Measurements from ENCODE around the gene GUCD1. TPM values are rescaled to one million over a fixed set of nuclear protein-coding genes. Genes with fewer than 3 reads are reported as not detected.

Gene GUCD1
- total RNA-seq, 1 donor from 2014 or later = 77.7 TPM

GRCh38 chr22:24550902-24551435, 4.0 kb downstream of the GUCD1 start:
- DNase-seq (ENCODE audit: low read depth) = no peak
- Mint-ChIP-seq H3K4me1 (ENCODE audit: low read depth, unreplicated experiment) (peaks cover 18% of the 10 kb centered on the region), H3K4me3 (ENCODE audit: unreplicated experiment) (peak overlapping the region; percentile 60), H3K27me3 (ENCODE audit: low read depth, unreplicated experiment) (no peaks in the 10 kb centered on the region), H3K27ac (ENCODE audit: unreplicated experiment) (peak overlapping the region; percentile 36), H3K9me3 (ENCODE audit: unreplicated experiment) (no peaks in the 10 kb centered on the region), H3K36me3 (ENCODE audit: low read depth, unreplicated experiment) (peaks cover 14% of the 10 kb centered on the region)
- no peak overlapping the region for H3K27ac ChIP-seq (ENCODE audit: low read depth, low read length)
- no peak for FAIRE-seq
- TF ChIP-seq EZH2 (IDR thresholded peaks at IDR 0.05; ENCODE audit: insufficient read depth, low read length) = no peak
- no peak overlapping the region for H3K4me3 ChIP-seq (ENCODE audit: insufficient read depth, low read depth, low read length)
- peaks cover 8% of the 10 kb centered on the region for H3K36me3 ChIP-seq (ENCODE audit: insufficient read depth, low read length)
- peaks cover 64% of the 10 kb centered on the region for H4K20me1 ChIP-seq (ENCODE audit: insufficient read depth, low read length)
- H3K9ac ChIP-seq (ENCODE audit: low read length) = no peak overlapping the region
- no peaks in the 10 kb centered on the region for H3K27me3 ChIP-seq (ENCODE audit: insufficient read depth, low read length)
- peaks cover 63% of the 10 kb centered on the region for H3K79me2 ChIP-seq (ENCODE audit: insufficient read depth, low read length)
- peaks cover 10% of the 10 kb centered on the region for H3K4me1 ChIP-seq (ENCODE audit: insufficient read depth, low read length)
- H2AFZ ChIP-seq (ENCODE audit: low read depth, low read length) = no peak overlapping the region
- H3K9me3 ChIP-seq (ENCODE audit: insufficient read depth, low read depth, low read length) = no peaks in the 10 kb centered on the region
- no peak overlapping the region for H3K4me2 ChIP-seq (ENCODE audit: low read length)

GRCh38 chr22:24550028-24550901, 4.7 kb downstream of the GUCD1 start:
- peak overlapping the region; percentile 9 for H3K27ac Mint-ChIP-seq (ENCODE audit: unreplicated experiment)
- H3K36me3 ChIP-seq (ENCODE audit: insufficient read depth, low read length) = peaks cover 8% of the 10 kb centered on the region
- H3K9ac ChIP-seq (ENCODE audit: low read length) = no peak overlapping the region
- no peak for TF ChIP-seq EZH2 (IDR thresholded peaks at IDR 0.05; ENCODE audit: insufficient read depth, low read length)
- TF ChIP-seq, protein P1, sequence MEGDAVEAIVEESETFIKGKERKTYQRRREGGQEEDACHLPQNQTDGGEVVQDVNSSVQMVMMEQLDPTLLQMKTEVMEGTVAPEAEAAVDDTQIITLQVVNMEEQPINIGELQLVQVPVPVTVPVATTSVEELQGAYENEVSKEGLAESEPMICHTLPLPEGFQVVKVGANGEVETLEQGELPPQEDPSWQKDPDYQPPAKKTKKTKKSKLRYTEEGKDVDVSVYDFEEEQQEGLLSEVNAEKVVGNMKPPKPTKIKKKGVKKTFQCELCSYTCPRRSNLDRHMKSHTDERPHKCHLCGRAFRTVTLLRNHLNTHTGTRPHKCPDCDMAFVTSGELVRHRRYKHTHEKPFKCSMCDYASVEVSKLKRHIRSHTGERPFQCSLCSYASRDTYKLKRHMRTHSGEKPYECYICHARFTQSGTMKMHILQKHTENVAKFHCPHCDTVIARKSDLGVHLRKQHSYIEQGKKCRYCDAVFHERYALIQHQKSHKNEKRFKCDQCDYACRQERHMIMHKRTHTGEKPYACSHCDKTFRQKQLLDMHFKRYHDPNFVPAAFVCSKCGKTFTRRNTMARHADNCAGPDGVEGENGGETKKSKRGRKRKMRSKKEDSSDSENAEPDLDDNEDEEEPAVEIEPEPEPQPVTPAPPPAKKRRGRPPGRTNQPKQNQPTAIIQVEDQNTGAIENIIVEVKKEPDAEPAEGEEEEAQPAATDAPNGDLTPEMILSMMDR (IDR thresholded peaks at IDR 0.05; ENCODE audit: insufficient read depth, low read depth, low read length) = no peak
- H3K27ac ChIP-seq (ENCODE audit: low read depth, low read length) = no peak overlapping the region
- no peaks in the 10 kb centered on the region for H3K27me3 Mint-ChIP-seq (ENCODE audit: low read depth, unreplicated experiment)
- H3K4me3 ChIP-seq (ENCODE audit: insufficient read depth, low read depth, low read length) = no peak overlapping the region
- H3K4me1 ChIP-seq (ENCODE audit: insufficient read depth, low read length) = peaks cover 11% of the 10 kb centered on the region
- H3K9me3 Mint-ChIP-seq (ENCODE audit: unreplicated experiment) = no peaks in the 10 kb centered on the region
- peaks cover 14% of the 10 kb centered on the region for H3K36me3 Mint-ChIP-seq (ENCODE audit: low read depth, unreplicated experiment)
- H3K27me3 ChIP-seq (ENCODE audit: insufficient read depth, low read length) = no peaks in the 10 kb centered on the region
- H3K9me3 ChIP-seq (ENCODE audit: insufficient read depth, low read depth, low read length) = no peaks in the 10 kb centered on the region
- no peak for FAIRE-seq
- peaks cover 18% of the 10 kb centered on the region for H3K4me1 Mint-ChIP-seq (ENCODE audit: low read depth, unreplicated experiment)
- no peak overlapping the region for H3K4me2 ChIP-seq (ENCODE audit: low read length)
- no peak for DNase-seq (ENCODE audit: low read depth)
- H4K20me1 ChIP-seq (ENCODE audit: insufficient read depth, low read length) = peaks cover 66% of the 10 kb centered on the region
- H3K79me2 ChIP-seq (ENCODE audit: insufficient read depth, low read length) = peaks cover 61% of the 10 kb centered on the region
- H3K4me3 Mint-ChIP-seq (ENCODE audit: unreplicated experiment) = no peak overlapping the region
- H2AFZ ChIP-seq (ENCODE audit: low read depth, low read length) = no peak overlapping the region

- Histone ChIP-seq H3K27me3 (ENCODE audit: insufficient read depth, low read length) (no peaks in the 10 kb centered on the region), H3K4me1 (ENCODE audit: insufficient read depth, low read length) (peaks cover 12% of the 10 kb centered on the region), H4K20me1 (ENCODE audit: insufficient read depth, low read length) (peaks cover 75% of the 10 kb centered on the region), H3K9ac (ENCODE audit: low read length) (no peak overlapping the region), H3K79me2 (ENCODE audit: insufficient read depth, low read length) (peaks cover 50% of the 10 kb centered on the region), H2AFZ (ENCODE audit: low read depth, low read length) (no peak overlapping the region), H3K9me3 (ENCODE audit: insufficient read depth, low read depth, low read length) (no peaks in the 10 kb centered on the region), H3K27ac (ENCODE audit: low read depth, low read length) (no peak overlapping the region), H3K36me3 (ENCODE audit: insufficient read depth, low read length) (peaks cover 8% of the 10 kb centered on the region), H3K4me2 (ENCODE audit: low read length) (no peak overlapping the region), H3K4me3 (ENCODE audit: insufficient read depth, low read depth, low read length) (no peak overlapping the region)
- no peaks in the 10 kb centered on the region for H3K27me3 Mint-ChIP-seq (ENCODE audit: low read depth, unreplicated experiment)
- DNase-seq (ENCODE audit: low read depth) = no peak
- FAIRE-seq = no peak
- H3K4me1 Mint-ChIP-seq (ENCODE audit: low read depth, unreplicated experiment) = peaks cover 20% of the 10 kb centered on the region
- no peaks in the 10 kb centered on the region for H3K9me3 Mint-ChIP-seq (ENCODE audit: unreplicated experiment)
- H3K27ac Mint-ChIP-seq (ENCODE audit: unreplicated experiment) = no peak overlapping the region
- H3K36me3 Mint-ChIP-seq (ENCODE audit: low read depth, unreplicated experiment) = peaks cover 14% of the 10 kb centered on the region
- no peak overlapping the region for H3K4me3 Mint-ChIP-seq (ENCODE audit: unreplicated experiment)
- TF ChIP-seq, protein P1 (IDR thresholded peaks at IDR 0.05; ENCODE audit: insufficient read depth, low read depth, low read length) = no peak
- TF ChIP-seq EZH2 (IDR thresholded peaks at IDR 0.05; ENCODE audit: insufficient read depth, low read length) = no peak
Observed at GRCh38 chr22:24548812-24549211, 6.1 kb downstream of the GUCD1 start.

Data from astrocyte (in vitro differentiated cells and primary cell).